Breast epithelium (tissue), 4 donors: ENCODE measurements around the gene AP3S2. TPM values are rescaled to one million over a fixed set of nuclear protein-coding genes. Genes with fewer than 3 reads are reported as not detected.
A peak's percentile ranks its signal among the peaks of the same experiment; 100 is the strongest.

ENCODE experiments used
- DNase-seq, 2 donors: peaks; one replicate each; pipeline ENCODE4 v3.0.0-alpha.2; 2019; ENCODE audit warnings: low spot score in 2 of 2
- H3K27ac ChIP-seq, 2 donors: fragments of 200-600 bp; sonication (generic) in 1 of 2; one replicate each; pipeline ENCODE4 v1.5.1; 2016 to 2019; ENCODE audit warnings: mild to moderate bottlenecking in 1 of 2
- H3K27me3 ChIP-seq, 2 donors: fragments of 200-600 bp; sonication (generic) in 1 of 2; one replicate each; pipeline versions ENCODE4 v1.5.1 to v1.6.0; 2017 to 2019; ENCODE audit warnings: control low read depth in 1 of 2, mild to moderate bottlenecking in 1 of 2
- H3K36me3 ChIP-seq: fragments of 200-600 bp; one replicate; pipeline ENCODE4 v1.5.1; 2019
- H3K4me1 ChIP-seq, 2 donors: fragments of 200-600 bp; sonication (generic); one replicate each; pipeline ENCODE4 v1.5.1; 2016 to 2019; ENCODE audit warnings: control low read depth in 1 of 2
- H3K4me3 ChIP-seq, 3 donors: fragments of 200-600 bp; sonication (generic); 1 replicate in 2 of 3; 2 replicates in 1 of 3; pipeline ENCODE4 v1.5.1; 2016 to 2019; ENCODE audit warnings: mild to moderate bottlenecking in 3 of 3, moderate library complexity in 2 of 3
- H3K9me3 ChIP-seq, 2 donors: fragments of 200-600 bp; sonication (generic) in 1 of 2; one replicate each; pipeline ENCODE4 v1.5.1; 2016 to 2019; ENCODE audit warnings: control low read depth in 1 of 2
- POLR2A ChIP-seq: fragments of 450-650 bp; IDR thresholded peaks from one replicate; pipeline ENCODE4 v1.6.1; 2016; ENCODE audit warnings: antibody characterized with exemption, mild to moderate bottlenecking, moderate library complexity
- POLR2AphosphoS5 ChIP-seq, 3 donors: sonication (generic); formaldehyde crosslinking; IDR thresholded peaks; one replicate each; pipeline ENCODE4 v1.6.1; 2017; ENCODE audit warnings: antibody characterized with exemption in 3 of 3
- intact Hi-C: fragments of 100-400 bp; cut with DNase I; formaldehyde crosslinking; loops from one replicate; pipeline ENCODE4 v1.15.1; 2023; ENCODE audit warnings: low total_unique reads
- total RNA-seq, 3 donors: library from RNA; depleted of rRNA; stranded (reverse); fragments of >200 nt; gene quantifications; one replicate each; pipeline ENCODE4 v1.1.0, GENCODE V29; 2016
- TF ChIP-seq, protein P1 (sequence below), 3 donors: fragments of 450-650 bp; IDR thresholded peaks; one replicate each; pipeline ENCODE4 v1.5.1; 2016 to 2017; ENCODE audit warnings: antibody characterized with exemption in 3 of 3, mild to moderate bottlenecking in 3 of 3, moderate library complexity in 3 of 3

The AP3S2 gene
- total RNA-seq, 3 donors from 2014 or later: 37.4 to 57.4 (median 52.8) TPM

DNA sequence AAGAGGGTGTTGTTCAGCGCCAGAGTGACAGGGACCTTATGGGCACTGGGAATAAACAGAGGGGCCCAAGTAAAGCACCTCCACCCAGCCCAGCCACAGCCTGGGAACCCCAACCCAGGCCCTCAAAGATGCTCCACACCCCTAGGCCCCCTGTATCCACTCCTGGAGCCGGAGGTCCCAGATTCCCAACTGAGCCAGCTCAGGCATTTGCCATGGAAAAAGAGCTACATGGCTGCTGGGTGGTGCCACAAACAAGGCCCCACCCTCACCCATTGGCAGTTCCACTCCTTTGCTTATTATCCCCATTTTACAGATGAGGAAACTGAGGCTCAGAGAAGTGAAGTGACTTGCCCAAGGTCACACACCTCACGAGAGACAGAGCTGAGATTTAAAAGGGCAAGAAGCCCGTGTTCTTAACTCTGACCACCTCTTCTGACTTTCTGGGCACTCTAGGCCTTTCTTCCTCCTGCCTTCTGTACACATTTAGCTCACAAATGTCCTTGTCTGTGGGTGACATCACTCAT, 96.1 kb downstream of the AP3S2 start:
- DNase-seq: no peak
- intact Hi-C loops: no loop called here
- H3K4me1 ChIP-seq: peaks cover 0 to 4% of the 10 kb centered on the region in 2 donors
- TF ChIP-seq POLR2AphosphoS5 (IDR thresholded peaks at IDR 0.05) (no peak), POLR2A (no peak)
- TF ChIP-seq, protein P1, sequence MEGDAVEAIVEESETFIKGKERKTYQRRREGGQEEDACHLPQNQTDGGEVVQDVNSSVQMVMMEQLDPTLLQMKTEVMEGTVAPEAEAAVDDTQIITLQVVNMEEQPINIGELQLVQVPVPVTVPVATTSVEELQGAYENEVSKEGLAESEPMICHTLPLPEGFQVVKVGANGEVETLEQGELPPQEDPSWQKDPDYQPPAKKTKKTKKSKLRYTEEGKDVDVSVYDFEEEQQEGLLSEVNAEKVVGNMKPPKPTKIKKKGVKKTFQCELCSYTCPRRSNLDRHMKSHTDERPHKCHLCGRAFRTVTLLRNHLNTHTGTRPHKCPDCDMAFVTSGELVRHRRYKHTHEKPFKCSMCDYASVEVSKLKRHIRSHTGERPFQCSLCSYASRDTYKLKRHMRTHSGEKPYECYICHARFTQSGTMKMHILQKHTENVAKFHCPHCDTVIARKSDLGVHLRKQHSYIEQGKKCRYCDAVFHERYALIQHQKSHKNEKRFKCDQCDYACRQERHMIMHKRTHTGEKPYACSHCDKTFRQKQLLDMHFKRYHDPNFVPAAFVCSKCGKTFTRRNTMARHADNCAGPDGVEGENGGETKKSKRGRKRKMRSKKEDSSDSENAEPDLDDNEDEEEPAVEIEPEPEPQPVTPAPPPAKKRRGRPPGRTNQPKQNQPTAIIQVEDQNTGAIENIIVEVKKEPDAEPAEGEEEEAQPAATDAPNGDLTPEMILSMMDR (IDR thresholded peaks at IDR 0.05): no peak
- H3K4me3 ChIP-seq: no peak overlapping the region
- H3K9me3 ChIP-seq: no peaks in the 10 kb centered on the region
- H3K27ac ChIP-seq: no peak overlapping the region
- H3K27me3 ChIP-seq: no peaks in the 10 kb centered on the region
- H3K36me3 ChIP-seq: no peaks in the 10 kb centered on the region

- H3K9me3 ChIP-seq: no peaks in the 10 kb centered on the region
- H3K36me3 ChIP-seq: no peaks in the 10 kb centered on the region
- H3K27ac ChIP-seq: no peak overlapping the region
- DNase-seq: no peak
- no peak overlapping the region for H3K4me3 ChIP-seq
- H3K27me3 ChIP-seq: no peaks in the 10 kb centered on the region
- TF ChIP-seq, protein P1 (IDR thresholded peaks at IDR 0.05): no peak
- TF ChIP-seq POLR2AphosphoS5 (IDR thresholded peaks at IDR 0.05) (no peak), POLR2A (no peak)
- peaks cover 0 to 4% of the 10 kb centered on the region in 2 donors for H3K4me1 ChIP-seq
- intact Hi-C loops: no loop called here
These were observed 97.8 kb downstream of the AP3S2 start for GRCh38 chr15:89795996-89796395.

GRCh38 chr15:89794627-89795241, 99.1 kb downstream of the AP3S2 start:
- Histone ChIP-seq H3K9me3 (no peaks in the 10 kb centered on the region), H3K27ac (peak overlapping the region; percentile 26 to 35), H3K27me3 (no peaks in the 10 kb centered on the region), H3K4me1 (peaks cover 0 to 4% of the 10 kb centered on the region in 2 donors), H3K36me3 (no peaks in the 10 kb centered on the region), H3K4me3 (peak overlapping the region in 1 of 3 donors; percentile 26)
- TF ChIP-seq, protein P1 (IDR thresholded peaks at IDR 0.05): no peak
- TF ChIP-seq POLR2A: no peak
- TF ChIP-seq POLR2AphosphoS5 (IDR thresholded peaks at IDR 0.05): no peak
- DNase-seq: no peak
- intact Hi-C loops: no loop called here

DNA sequence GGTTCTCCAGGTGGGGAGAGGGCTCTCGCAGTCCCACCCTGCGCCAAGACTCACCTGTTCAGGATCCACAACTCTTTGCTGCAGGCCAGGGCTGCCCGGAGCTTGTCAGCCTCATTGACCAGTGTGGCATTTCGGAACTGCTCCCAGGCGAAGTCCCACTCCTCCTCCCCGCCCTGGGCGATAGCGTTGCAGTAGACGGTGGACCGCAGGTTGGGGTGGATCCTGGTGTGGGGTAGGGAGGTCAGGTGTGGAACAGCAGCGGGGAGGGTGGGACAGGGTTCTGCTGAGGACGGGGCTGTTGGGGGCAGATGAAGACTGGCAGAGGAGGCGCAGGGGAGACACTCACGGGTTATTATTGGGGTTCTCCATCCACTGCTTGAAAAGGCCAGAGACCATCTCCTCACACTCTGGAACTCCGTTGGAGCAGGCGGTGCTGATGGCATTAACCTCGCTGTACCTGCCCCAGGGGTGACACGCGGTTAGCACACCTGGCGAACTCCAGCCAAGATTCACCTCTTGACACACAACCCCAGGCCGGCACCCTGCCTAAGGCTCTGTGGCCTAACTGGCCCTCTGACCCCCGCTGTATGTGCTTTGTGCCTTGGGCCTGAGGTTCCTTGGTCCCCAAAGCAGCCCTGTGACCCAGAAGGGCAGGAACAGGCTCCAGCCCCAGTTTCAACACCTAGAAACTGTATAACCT, 101.5 kb downstream of the AP3S2 start:
- Histone ChIP-seq H3K36me3 (no peaks in the 10 kb centered on the region), H3K4me1 (peaks cover 0 to 4% of the 10 kb centered on the region in 2 donors), H3K9me3 (no peaks in the 10 kb centered on the region), H3K27me3 (no peaks in the 10 kb centered on the region), H3K27ac (peak overlapping the region in 1 of 2 donors; percentile 3), H3K4me3 (no peak overlapping the region)
- DNase-seq: no peak
- TF ChIP-seq, protein P1 (IDR thresholded peaks at IDR 0.05): no peak
- TF ChIP-seq POLR2AphosphoS5 (IDR thresholded peaks at IDR 0.05) (no peak), POLR2A (no peak)
- intact Hi-C loops: no loop called here

GRCh38 chr15:89790661-89791060, 103.1 kb downstream of the AP3S2 start:
- DNase-seq: no peak
- Histone ChIP-seq H3K36me3 (no peaks in the 10 kb centered on the region), H3K27ac (no peak overlapping the region), H3K4me3 (no peak overlapping the region), H3K27me3 (no peaks in the 10 kb centered on the region), H3K4me1 (peaks cover 0 to 4% of the 10 kb centered on the region in 2 donors), H3K9me3 (no peaks in the 10 kb centered on the region)
- TF ChIP-seq, protein P1 (IDR thresholded peaks at IDR 0.05): no peak
- intact Hi-C loops: no loop called here
